IPS-18a (cell line): Measurements from ENCODE around the gene USP40.

ENCODE experiments used
- H3K27ac ChIP-seq: one replicate; pipeline ENCODE4 v1.5.1; 2013; ENCODE audit warnings: low read length
- H3K27me3 ChIP-seq: one replicate; pipeline ENCODE4 v1.6.1; 2013; ENCODE audit warnings: mild to moderate bottlenecking, low read length; ENCODE audit not compliant: control insufficient read depth, insufficient read depth
- H3K36me3 ChIP-seq: one replicate; pipeline ENCODE4 v1.6.1; 2013; ENCODE audit warnings: low read depth, low read length; ENCODE audit not compliant: control insufficient read depth
- H3K4me1 ChIP-seq: one replicate; pipeline ENCODE4 v1.6.1; 2013; ENCODE audit warnings: low read depth, low read length; ENCODE audit not compliant: control insufficient read depth
- H3K4me3 ChIP-seq: one replicate; pipeline ENCODE4 v1.5.1; 2013; ENCODE audit warnings: low read length
- H3K9ac ChIP-seq: one replicate; pipeline ENCODE4 v1.6.1; 2013; ENCODE audit warnings: mild to moderate bottlenecking, low read length, moderate library complexity
- H3K9me3 ChIP-seq: one replicate; pipeline ENCODE4 v1.6.1; 2013; ENCODE audit warnings: low read depth, low read length; ENCODE audit not compliant: control insufficient read depth

USP40 gene

DNA sequence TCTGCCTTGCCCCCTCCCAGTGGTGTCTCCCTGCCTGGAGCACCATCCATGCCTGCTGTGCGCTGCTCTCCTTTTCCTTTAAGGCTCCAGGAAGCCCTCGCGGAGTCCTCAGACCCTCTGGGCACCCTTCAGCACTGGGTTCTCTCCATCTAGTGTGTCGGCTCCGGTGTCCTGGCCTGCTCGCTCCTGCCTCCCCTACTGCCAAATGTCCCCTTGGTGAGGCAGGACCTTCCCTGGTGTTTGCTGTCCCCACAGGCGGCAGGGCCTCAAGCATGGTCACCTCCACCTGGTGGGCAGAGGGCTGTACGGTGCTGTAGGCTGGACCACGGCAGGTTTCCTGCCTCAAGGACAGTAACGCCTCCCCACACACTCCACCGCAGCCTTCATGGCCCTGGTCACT, 122.1 kb downstream of the USP40 start:
- Histone ChIP-seq H3K27ac (no peak overlapping the region), H3K27me3 (no peaks in the 10 kb centered on the region), H3K36me3 (no peaks in the 10 kb centered on the region), H3K9me3 (no peaks in the 10 kb centered on the region), H3K4me1 (peaks cover 7% of the 10 kb centered on the region), H3K4me3 (no peak overlapping the region), H3K9ac (no peak overlapping the region)

DNA sequence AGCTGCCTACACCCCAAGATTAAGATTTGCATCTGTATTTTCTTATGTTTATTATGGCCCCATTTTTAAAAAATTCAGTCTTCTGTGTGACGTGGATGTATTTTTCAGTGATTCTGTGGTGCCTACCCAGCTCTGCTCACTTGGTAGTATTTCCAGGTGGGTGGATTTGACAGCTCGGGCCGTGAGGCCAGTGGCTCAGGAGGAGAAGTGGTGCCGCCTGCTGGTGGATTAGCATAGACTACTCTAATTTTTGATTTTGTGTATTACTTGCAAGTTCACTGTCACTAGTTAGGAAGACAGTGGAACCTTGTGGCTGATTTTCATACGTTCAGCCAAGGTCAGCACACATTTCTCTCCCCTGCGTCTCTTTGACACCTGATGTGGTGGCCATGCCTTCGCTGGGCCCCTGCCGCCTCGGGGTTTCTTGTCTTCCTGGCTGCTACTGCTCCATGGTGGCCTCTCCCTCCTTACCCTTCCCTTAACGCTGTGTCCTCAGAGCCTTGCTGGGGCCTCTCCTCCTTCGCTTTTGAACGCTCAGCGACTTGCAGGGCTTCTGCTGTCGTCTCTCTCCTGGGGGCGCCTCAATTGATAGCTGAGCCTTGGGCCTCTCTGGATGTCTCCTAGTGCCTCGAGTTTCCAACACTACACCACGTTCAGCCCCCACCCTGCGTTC, 122.9 kb downstream of the USP40 start:
- no peaks in the 10 kb centered on the region for H3K9me3 ChIP-seq
- H3K27me3 ChIP-seq = no peaks in the 10 kb centered on the region
- no peak overlapping the region for H3K9ac ChIP-seq
- H3K4me3 ChIP-seq = no peak overlapping the region
- H3K27ac ChIP-seq = no peak overlapping the region
- H3K36me3 ChIP-seq = no peaks in the 10 kb centered on the region
- H3K4me1 ChIP-seq = peaks cover 3% of the 10 kb centered on the region

DNA sequence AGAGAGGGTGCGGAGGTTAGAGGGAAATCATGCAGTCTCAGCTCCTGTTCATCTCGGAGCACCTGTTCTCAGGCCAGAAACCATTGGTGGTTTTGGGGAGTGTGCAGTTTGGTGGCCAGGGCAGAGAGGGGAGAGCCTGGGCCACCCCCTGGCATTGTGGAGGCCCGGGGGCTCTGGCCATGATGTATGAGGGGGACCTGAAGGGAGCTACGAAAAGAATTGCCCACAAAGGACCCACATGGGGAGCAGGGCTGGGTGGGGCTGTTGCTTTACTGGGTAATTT, 124.6 kb downstream of the USP40 start:
- H3K27ac ChIP-seq = no peak overlapping the region

DNA sequence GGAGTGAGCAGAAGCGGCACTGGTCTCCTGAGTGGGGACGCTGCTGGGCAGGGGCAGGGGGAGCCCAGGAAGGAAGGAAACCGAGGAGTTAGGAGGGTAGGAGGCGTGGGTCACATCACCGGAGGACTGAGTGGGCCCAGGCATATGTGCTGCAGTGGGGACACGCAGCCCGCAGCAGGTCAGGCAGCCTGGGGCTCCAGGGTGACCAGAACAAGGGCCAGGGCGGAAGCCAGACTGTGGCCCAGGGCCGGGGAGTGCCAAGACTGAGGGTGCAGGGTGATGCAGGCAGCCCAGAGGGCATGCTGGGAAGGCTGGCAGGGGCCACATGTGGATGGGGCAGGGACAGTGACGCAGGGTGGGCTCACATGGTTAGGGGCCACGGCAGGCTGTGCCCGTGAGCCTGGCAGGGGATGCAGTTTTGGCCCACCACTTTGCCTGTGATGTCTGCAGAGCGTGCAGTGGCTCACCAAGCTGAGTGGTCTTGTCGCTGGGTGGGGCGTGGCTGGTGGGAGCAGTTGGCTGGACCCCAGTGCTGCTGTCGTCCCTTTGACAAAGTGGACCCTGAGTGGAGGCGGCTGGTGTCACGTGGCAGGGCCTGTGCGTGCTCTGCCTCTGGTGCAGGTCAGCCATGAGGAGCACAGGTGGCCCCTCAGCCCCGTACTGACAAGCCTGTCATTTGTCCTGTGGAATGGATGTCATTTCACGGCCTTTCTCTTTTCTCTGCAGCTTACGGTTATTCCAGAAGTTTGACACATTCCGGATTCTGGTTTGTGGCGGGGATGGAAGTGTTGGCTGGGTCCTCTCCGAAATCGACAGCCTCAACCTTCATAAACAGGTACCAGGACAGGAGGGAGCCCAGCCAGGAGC, 125.2 kb downstream of the USP40 start:
- H3K27ac ChIP-seq = no peak overlapping the region
- no peak overlapping the region for H3K4me3 ChIP-seq
- no peaks in the 10 kb centered on the region for H3K27me3 ChIP-seq
- no peak overlapping the region for H3K9ac ChIP-seq
- H3K9me3 ChIP-seq = no peaks in the 10 kb centered on the region
- peaks cover 3% of the 10 kb centered on the region for H3K36me3 ChIP-seq
- H3K4me1 ChIP-seq = no peaks in the 10 kb centered on the region

More for the DNA sequence above, 124.6 kb downstream of the USP40 start:
- H3K9me3 ChIP-seq = no peaks in the 10 kb centered on the region
- no peaks in the 10 kb centered on the region for H3K27me3 ChIP-seq
- H3K9ac ChIP-seq = no peak overlapping the region
- H3K4me1 ChIP-seq = no peaks in the 10 kb centered on the region
- no peak overlapping the region for H3K4me3 ChIP-seq
- peaks cover 3% of the 10 kb centered on the region for H3K36me3 ChIP-seq

DNA sequence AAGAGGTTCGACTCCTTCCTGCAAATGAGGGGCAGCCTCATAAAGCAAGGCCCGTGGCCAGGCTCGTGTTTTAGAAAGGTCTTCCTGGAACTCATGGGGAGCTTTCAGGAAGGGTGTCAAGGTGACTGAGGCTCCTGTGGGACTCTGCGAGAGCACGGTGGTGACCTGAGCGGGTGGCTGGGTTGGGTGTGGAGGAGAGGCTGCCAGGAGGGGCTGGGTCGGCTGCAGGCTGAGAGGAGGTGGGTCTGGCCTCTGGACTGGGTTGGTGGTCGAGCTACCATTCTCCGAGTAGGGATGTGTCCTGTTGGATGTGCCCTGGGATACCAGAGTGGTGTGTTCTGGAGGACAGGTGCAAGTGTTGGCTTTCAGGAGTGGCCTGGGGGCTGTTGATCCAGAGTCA, 125.9 kb downstream of the USP40 start:
- Histone ChIP-seq H3K36me3 (peaks cover 6% of the 10 kb centered on the region), H3K4me3 (no peak overlapping the region), H3K4me1 (no peaks in the 10 kb centered on the region), H3K27me3 (no peaks in the 10 kb centered on the region), H3K27ac (no peak overlapping the region), H3K9ac (no peak overlapping the region), H3K9me3 (no peaks in the 10 kb centered on the region)

DNA sequence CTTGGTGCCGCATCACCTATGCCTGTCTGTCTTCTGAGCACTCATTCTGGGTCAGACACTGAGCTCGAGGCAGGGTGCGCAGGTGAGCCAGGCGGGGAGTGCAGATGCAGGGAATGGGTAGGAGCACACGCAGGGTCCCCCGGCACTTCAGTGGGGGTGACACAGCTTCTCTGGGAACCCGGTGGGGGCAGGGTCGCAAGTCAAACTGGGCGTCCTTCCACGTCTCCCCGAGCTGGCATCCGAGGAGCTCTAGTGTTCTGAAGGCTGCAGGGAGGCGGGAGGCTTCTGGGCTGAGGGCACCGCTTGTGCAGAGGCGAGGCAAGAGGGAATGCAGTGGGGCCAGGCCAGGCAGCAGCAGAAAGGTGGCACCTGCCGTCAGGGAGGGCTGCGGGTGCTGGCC, 126.3 kb downstream of the USP40 start:
- Histone ChIP-seq H3K9me3 (no peaks in the 10 kb centered on the region), H3K36me3 (peaks cover 6% of the 10 kb centered on the region), H3K27me3 (no peaks in the 10 kb centered on the region), H3K9ac (no peak overlapping the region), H3K4me1 (no peaks in the 10 kb centered on the region), H3K27ac (no peak overlapping the region), H3K4me3 (no peak overlapping the region)

DNA sequence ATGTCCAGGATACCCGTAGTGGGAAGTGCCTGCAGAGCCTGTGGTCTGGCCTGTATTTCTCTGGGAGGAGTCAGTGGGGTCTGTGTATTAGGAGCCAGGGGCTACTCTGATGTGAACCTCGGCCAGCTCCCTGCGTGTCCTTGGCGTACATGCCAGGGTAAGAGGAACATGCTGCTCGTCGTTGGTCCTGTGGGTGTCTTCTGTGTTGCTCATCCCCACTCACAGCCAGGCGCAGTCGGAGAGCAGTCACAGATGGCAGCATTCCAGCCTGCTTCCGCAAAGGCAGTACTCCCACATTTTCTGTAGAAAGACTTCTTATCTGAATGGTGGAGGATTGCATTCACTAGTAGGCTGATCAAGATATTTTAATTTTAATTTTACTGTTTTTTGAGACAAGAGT, 127.4 kb downstream of the USP40 start:
- peaks cover 6% of the 10 kb centered on the region for H3K36me3 ChIP-seq
- no peak overlapping the region for H3K4me3 ChIP-seq
- no peak overlapping the region for H3K9ac ChIP-seq
- H3K9me3 ChIP-seq = no peaks in the 10 kb centered on the region
- H3K4me1 ChIP-seq = no peaks in the 10 kb centered on the region
- H3K27me3 ChIP-seq = no peaks in the 10 kb centered on the region
- no peak overlapping the region for H3K27ac ChIP-seq

DNA sequence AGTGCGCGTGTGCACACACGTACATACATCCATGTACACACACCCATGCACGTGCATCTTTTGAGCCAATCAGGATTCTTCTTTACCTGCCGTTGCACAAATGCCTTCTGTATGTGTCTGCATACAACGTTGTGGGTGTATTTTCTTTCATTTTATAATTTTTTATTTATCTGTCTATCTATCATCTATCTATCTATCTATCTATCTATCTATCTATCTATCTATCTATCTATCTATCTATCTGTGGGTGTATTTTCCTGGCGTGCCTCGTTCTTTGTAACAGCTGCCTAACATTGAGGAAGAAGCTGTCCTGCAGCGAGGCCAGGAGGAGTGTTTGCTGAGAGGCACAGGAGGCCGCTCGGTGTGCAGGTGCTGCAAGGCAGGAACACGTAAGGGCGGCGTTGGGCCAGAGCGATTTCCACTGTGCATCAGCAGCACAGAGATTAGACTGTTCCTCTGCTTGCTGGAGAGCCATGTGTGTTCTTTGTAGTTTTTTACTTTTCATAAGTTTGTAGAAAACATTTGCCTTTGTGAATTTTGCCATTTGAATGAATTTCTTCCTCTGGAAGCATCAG, 127.9 kb downstream of the USP40 start:
- Histone ChIP-seq H3K9me3 (no peaks in the 10 kb centered on the region), H3K27me3 (no peaks in the 10 kb centered on the region), H3K9ac (no peak overlapping the region), H3K36me3 (peaks cover 6% of the 10 kb centered on the region), H3K4me3 (no peak overlapping the region), H3K27ac (no peak overlapping the region), H3K4me1 (no peaks in the 10 kb centered on the region)

DNA sequence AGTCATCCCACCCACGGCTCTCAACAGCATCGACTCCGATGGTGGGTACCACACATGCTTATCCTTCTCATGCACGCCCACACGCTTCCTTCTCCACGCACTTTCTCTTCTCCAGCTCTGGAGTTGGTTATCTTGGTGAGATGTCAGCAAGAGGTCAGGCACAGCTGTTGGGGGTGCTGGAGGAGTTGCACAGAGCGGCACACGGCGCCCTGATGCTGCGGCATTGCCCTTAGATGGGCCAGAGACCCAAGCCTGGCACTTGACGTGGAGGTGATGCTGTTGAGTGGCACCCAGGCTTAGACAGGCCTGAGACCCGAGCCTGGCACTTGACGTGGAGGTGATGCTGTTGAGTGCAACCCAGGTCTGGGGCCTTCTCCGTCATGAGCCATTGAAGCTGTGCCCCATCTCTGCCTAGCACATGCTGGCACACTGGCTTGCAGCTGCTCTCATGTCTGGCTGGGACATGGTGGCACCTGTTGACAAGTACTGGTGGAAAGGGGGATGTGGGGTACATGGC, 129.1 kb downstream of the USP40 start:
- Histone ChIP-seq H3K9me3 (no peaks in the 10 kb centered on the region), H3K4me1 (no peaks in the 10 kb centered on the region), H3K36me3 (peaks cover 6% of the 10 kb centered on the region), H3K27ac (no peak overlapping the region), H3K9ac (no peak overlapping the region), H3K27me3 (no peaks in the 10 kb centered on the region), H3K4me3 (no peak overlapping the region)

DNA sequence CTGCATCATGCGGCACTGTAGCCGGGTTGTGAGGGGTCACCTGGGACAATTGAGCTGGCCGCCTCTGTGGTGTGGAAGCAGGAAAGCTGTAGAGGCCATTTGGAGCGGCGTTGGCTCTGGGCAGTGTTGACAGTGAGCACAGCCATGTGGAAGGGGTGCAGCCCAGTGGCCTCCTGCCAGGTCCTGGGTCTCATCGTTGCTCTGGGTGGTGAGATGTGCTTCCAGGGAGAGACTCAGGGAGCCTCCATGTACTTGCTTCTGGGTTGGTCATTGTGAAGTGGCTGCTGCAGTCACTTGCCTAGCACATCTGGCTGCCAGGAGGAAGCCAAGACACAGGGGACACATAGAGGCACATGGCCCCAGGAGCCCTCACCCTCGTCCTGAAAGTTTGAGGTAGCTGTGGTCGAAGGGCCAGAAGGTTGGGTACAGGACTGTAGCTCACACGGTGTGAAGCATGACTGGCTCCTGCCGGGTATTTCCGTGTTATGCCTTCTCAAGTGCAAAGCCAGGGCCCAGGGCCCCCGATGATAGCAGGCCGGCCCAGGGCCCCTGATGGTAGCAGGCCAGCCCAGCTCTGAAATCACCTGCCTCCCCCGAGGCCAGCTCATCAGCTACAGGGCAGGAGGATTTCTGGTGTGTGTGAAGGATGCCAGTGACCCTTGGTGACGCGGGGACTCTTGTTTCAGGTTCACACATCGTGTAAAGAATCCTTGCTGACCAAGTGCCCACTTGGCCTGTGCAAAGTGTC, 129.7 kb downstream of the USP40 start:
- Histone ChIP-seq H3K9me3 (no peaks in the 10 kb centered on the region), H3K9ac (no peak overlapping the region), H3K27me3 (no peaks in the 10 kb centered on the region), H3K36me3 (peaks cover 6% of the 10 kb centered on the region), H3K27ac (no peak overlapping the region), H3K4me3 (no peak overlapping the region), H3K4me1 (no peaks in the 10 kb centered on the region)

DNA sequence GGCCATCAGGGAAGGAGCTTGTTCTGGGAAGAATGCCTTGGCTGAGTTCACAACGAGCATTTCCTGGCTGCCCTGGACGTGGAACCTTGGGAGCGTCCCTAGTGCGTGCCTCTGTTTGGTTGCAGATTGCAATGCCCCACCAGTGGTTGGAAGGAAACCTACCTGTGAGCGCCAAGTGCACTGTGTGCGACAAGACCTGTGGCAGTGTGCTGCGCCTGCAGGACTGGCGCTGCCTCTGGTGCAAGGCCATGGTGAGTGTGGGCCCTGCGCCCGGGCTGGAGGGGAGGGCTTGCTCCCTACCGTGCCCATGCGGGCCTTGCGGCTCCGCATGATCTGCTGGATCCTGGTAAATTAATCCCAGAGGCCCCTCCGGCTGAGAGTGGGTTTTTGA, 130.4 kb downstream of the USP40 start:
- H3K27me3 ChIP-seq = no peaks in the 10 kb centered on the region
- no peaks in the 10 kb centered on the region for H3K9me3 ChIP-seq
- no peak overlapping the region for H3K4me3 ChIP-seq
- no peak overlapping the region for H3K27ac ChIP-seq
- H3K36me3 ChIP-seq = peaks cover 6% of the 10 kb centered on the region
- H3K9ac ChIP-seq = no peak overlapping the region
- H3K4me1 ChIP-seq = no peaks in the 10 kb centered on the region
